ENCODE measurements around the gene C6orf58. TPM values are rescaled to one million over a fixed set of nuclear protein-coding genes. Genes with fewer than 3 reads are reported as not detected.

The C6orf58 gene
- polyA plus RNA-seq, 1 donor from 2014 or later, result 0.97 TPM

GRCh38 chr6:127570739-127571389 lies 6.1 kb upstream of the C6orf58 start:
- no peak for TF ChIP-seq REST (IDR thresholded peaks at IDR 0.05; ENCODE audit: borderline replicate concordance)
- TF ChIP-seq SMC3 (conservative IDR thresholded peaks at IDR 0.05; ENCODE audit: poor library complexity), result no peak
- TF ChIP-seq MXI1 (conservative IDR thresholded peaks at IDR 0.05; ENCODE audit: poor library complexity, severe bottlenecking), result no peak
- no peak for TF ChIP-seq EZH2 (IDR thresholded peaks at IDR 0.05; ENCODE audit: borderline replicate concordance, insufficient read depth, low read length, poor library complexity, severe bottlenecking)
- Histone ChIP-seq H4K20me1 (ENCODE audit: insufficient read depth) (no peaks in the 10 kb centered on the region), H3K27me3 (ENCODE audit: insufficient read depth, low read depth, low read length) (no peaks in the 10 kb centered on the region), H2AFZ (ENCODE audit: low read depth, low read length) (no peak overlapping the region), H3K79me2 (replicated peaks; ENCODE audit: insufficient read depth, low read length) (no peaks in the 10 kb centered on the region), H3K4me2 (ENCODE audit: low read length) (no peak overlapping the region), H3K36me3 (ENCODE audit: insufficient read depth, low read length) (no peaks in the 10 kb centered on the region), H3K9me2 (ENCODE audit: insufficient read depth, low read length) (no peaks in the 10 kb centered on the region), H3K9ac (ENCODE audit: low read length) (no peak overlapping the region), H3K4me3 (ENCODE audit: low read length) (no peak overlapping the region), H3K27ac (ENCODE audit: low read length) (no peak overlapping the region), H3F3A (ENCODE audit: insufficient read depth, low read length, poor library complexity, severe bottlenecking) (no peaks in the 10 kb centered on the region), H3K9me3 (ENCODE audit: low read length) (no peaks in the 10 kb centered on the region)

GRCh38 chr6:127578900-127579299 lies 1.9 kb downstream of the C6orf58 start:
- Histone ChIP-seq H3K4me3 (ENCODE audit: low read length) (no peak overlapping the region), H3K27me3 (ENCODE audit: insufficient read depth, low read depth, low read length) (no peaks in the 10 kb centered on the region), H3K9ac (ENCODE audit: low read length) (no peak overlapping the region), H3K36me3 (ENCODE audit: insufficient read depth, low read length) (no peaks in the 10 kb centered on the region), H3K79me2 (replicated peaks; ENCODE audit: insufficient read depth, low read length) (no peaks in the 10 kb centered on the region), H4K20me1 (ENCODE audit: insufficient read depth) (no peaks in the 10 kb centered on the region), H3K9me3 (ENCODE audit: low read length) (no peaks in the 10 kb centered on the region), H3K9me2 (ENCODE audit: insufficient read depth, low read length) (no peaks in the 10 kb centered on the region), H2AFZ (ENCODE audit: low read depth, low read length) (no peak overlapping the region), H3K27ac (ENCODE audit: low read length) (no peak overlapping the region), H3F3A (ENCODE audit: insufficient read depth, low read length, poor library complexity, severe bottlenecking) (no peaks in the 10 kb centered on the region), H3K4me2 (ENCODE audit: low read length) (no peak overlapping the region)
- TF ChIP-seq POLR2AphosphoS5 (IDR thresholded peaks at IDR 0.05) (no peak), SMC3 (conservative IDR thresholded peaks at IDR 0.05; ENCODE audit: poor library complexity) (no peak), REST (IDR thresholded peaks at IDR 0.05; ENCODE audit: borderline replicate concordance) (no peak), EZH2 (IDR thresholded peaks at IDR 0.05; ENCODE audit: borderline replicate concordance, insufficient read depth, low read length, poor library complexity, severe bottlenecking) (no peak), MXI1 (conservative IDR thresholded peaks at IDR 0.05; ENCODE audit: poor library complexity, severe bottlenecking) (no peak), EP300 (conservative IDR thresholded peaks at IDR 0.05; ENCODE audit: poor library complexity, severe bottlenecking) (no peak)
